Fibroblast of skin of right biceps (primary cell): ENCODE measurements around the gene ELL.
"Not testable (repeated sequence)": the region's sequence is repeated elsewhere in the genome, so short reads cannot be mapped to it uniquely, and the experiment has no call there.

Experiments
- DNase-seq: peaks from one replicate; pipeline ENCODE4 v3.0.0-alpha.2; 2013

The ELL gene

GRCh38 chr19:18529782-18530181 is 7.9 kb upstream of the ELL start:
- no peak for DNase-seq

GRCh38 chr19:18526316-18526715 is 4.4 kb upstream of the ELL start:
- DNase-seq, result no peak

GRCh38 chr19:18523841-18524240 is 2.0 kb upstream of the ELL start:
- DNase-seq, result no peak

GRCh38 chr19:18522862-18523440 is 1.1 kb upstream of the ELL start:
- DNase-seq, result not testable (repeated sequence)

GRCh38 chr19:18522124-18522861 is 423 bp upstream of the ELL start:
- peak; percentile 100 for DNase-seq

- DNase-seq, result no peak
These were observed 800 bp downstream of the ELL start for GRCh38 chr19:18520848-18521691.

- peak; percentile 85 for DNase-seq
These were observed 1.7 kb downstream of the ELL start for GRCh38 chr19:18519962-18520847.

- no peak for DNase-seq
These were observed 3.2 kb downstream of the ELL start for GRCh38 chr19:18518639-18519038.

- DNase-seq, result no peak
These were observed 4.3 kb downstream of the ELL start for GRCh38 chr19:18517606-18518005.

- no peak for DNase-seq
These were observed 5.9 kb downstream of the ELL start for GRCh38 chr19:18515959-18516358.

- DNase-seq, result no peak
These were observed 6.8 kb downstream of the ELL start for GRCh38 chr19:18514800-18515682.

- no peak for DNase-seq
These were observed 8.0 kb downstream of the ELL start for GRCh38 chr19:18513868-18514267.

- DNase-seq, result no peak
These were observed 11.7 kb downstream of the ELL start for GRCh38 chr19:18510216-18510615.

- DNase-seq, result no peak
These were observed 13.3 kb downstream of the ELL start for GRCh38 chr19:18508585-18508984.

- DNase-seq, result no peak
These were observed 14.0 kb downstream of the ELL start for GRCh38 chr19:18507727-18508440.

- no peak for DNase-seq
These were observed 14.7 kb downstream of the ELL start for GRCh38 chr19:18507021-18507726.

- DNase-seq, result no peak
These were observed 15.6 kb downstream of the ELL start for GRCh38 chr19:18506101-18506930.

GRCh38 chr19:18504886-18505610 is 16.8 kb downstream of the ELL start:
- DNase-seq, result no peak
